Endometrial microvascular endothelial cells (primary cell): ENCODE results near the gene INHBC. TPM values are rescaled to one million over a fixed set of nuclear protein-coding genes. Genes with fewer than 3 reads are reported as not detected.
"Not testable (repeated sequence)": the region's sequence is repeated elsewhere in the genome, so short reads cannot be mapped to it uniquely, and the experiment has no call there.

Source experiments
- in situ Hi-C: cut with HindIII; loops from 2 replicates; pipeline ENCODE4 v1.10.0; 2017; ENCODE audit warnings: low sequenced_read_pairs, low pct_unique_long_range_greater_than_20kb; ENCODE audit errors: inconsistent ontology term
- total RNA-seq: library from RNA; depleted of rRNA; stranded (reverse); fragments of >200 nt; gene quantifications from one replicate; pipeline ENCODE4 v1.2.3, GENCODE V29; 2015; ENCODE audit errors: inconsistent ontology term

INHBC gene
- total RNA-seq, 1 donor from 2014 or later, result not detected

- in situ Hi-C loops, result no loop called here
Measured at GRCh38 chr12:57476162-57476992, 41.8 kb downstream of the INHBC start.

GRCh38 chr12:57476993-57477709, 42.6 kb downstream of the INHBC start:
- in situ Hi-C loops, result no loop called here

GRCh38 chr12:57477710-57478681, 43.4 kb downstream of the INHBC start:
- in situ Hi-C loops, result no loop called here

- in situ Hi-C loops, result no loop called here
Measured at GRCh38 chr12:57479043-57479375, 44.4 kb downstream of the INHBC start.

- in situ Hi-C loops, result no loop called here
Measured at GRCh38 chr12:57479376-57480115, 45.0 kb downstream of the INHBC start, which contains the start of gene ARHGAP9. Gene ARHGAP9, minus strand, starts transcription at chr12:57479866. Its CDS starts 460 bp downstream, at chr12:57479406.

GRCh38 chr12:57481671-57482070, 47.1 kb downstream of the INHBC start:
- in situ Hi-C loops, result no loop called here

GRCh38 chr12:57483466-57483865, 48.9 kb downstream of the INHBC start:
- in situ Hi-C loops, result no loop called here

GRCh38 chr12:57485695-57486094, 51.1 kb downstream of the INHBC start:
- in situ Hi-C loops, result no loop called here

- in situ Hi-C loops, result no loop called here
Measured at GRCh38 chr12:57487055-57487596, 52.5 kb downstream of the INHBC start.

GRCh38 chr12:57487597-57488401, 53.2 kb downstream of the INHBC start, which contains the start of gene MARS1:
Gene MARS1, plus strand, starts transcription at chr12:57488068. Its CDS starts 23 bp downstream, at chr12:57488091.
- in situ Hi-C loops, result no loop called here

- in situ Hi-C loops, result no loop called here
Measured at GRCh38 chr12:57488402-57489156, 54.0 kb downstream of the INHBC start.

- in situ Hi-C loops, result no loop called here
Measured at GRCh38 chr12:57489157-57489641, 54.6 kb downstream of the INHBC start.

GRCh38 chr12:57490126-57490525, 55.5 kb downstream of the INHBC start:
- in situ Hi-C loops, result no loop called here

- in situ Hi-C loops, result no loop called here
Measured at GRCh38 chr12:57491393-57492280, 57.1 kb downstream of the INHBC start.

GRCh38 chr12:57495051-57495701, 60.6 kb downstream of the INHBC start:
- in situ Hi-C loops, result not testable (repeated sequence)
